ENCODE measurements around the gene S100A3. TPM values are rescaled to one million over a fixed set of nuclear protein-coding genes. Genes with fewer than 3 reads are reported as not detected.
"Not testable (repeated sequence)": the region's sequence is repeated elsewhere in the genome, so short reads cannot be mapped to it uniquely, and the experiment has no call there.

The S100A3 gene
- polyA plus RNA-seq, 1 of the 3 experiments (the other 2 are of a cell fraction): 11.8 TPM

- H3K4me2 ChIP-seq; H3K9me2 ChIP-seq; H3K9ac ChIP-seq; H3K36me3 ChIP-seq (replicated peaks in 1 of 2; ENCODE audit: control insufficient read depth in 1 of 2, insufficient read depth in 2 of 2, low read length in 1 of 2); H2AFZ ChIP-seq (ENCODE audit: low read depth); H4K20me1 ChIP-seq (ENCODE audit: insufficient read depth); CTCF ChIA-PET; H3K27ac ChIP-seq (ENCODE audit: low read depth in 2 of 2, low read length in 1 of 2); POLR2A ChIA-PET; H3K4me3 ChIP-seq (ENCODE audit: low read depth in 2 of 2, low read length in 1 of 2); H3K27me3 ChIP-seq (ENCODE audit: insufficient read depth); H3F3A ChIP-seq (replicated peaks; ENCODE audit: insufficient read depth); H3K79me2 ChIP-seq (ENCODE audit: insufficient read depth); DNase-seq; H3K9me3 ChIP-seq: not testable (repeated sequence)
- 90% methylated on average over 2 of the region's 34 CpGs for WGBS (ENCODE audit: low lambda C conversion rate)
- peaks cover 3 to 15% of the 10 kb centered on the region in 2 experiments for H3K4me1 ChIP-seq (ENCODE audit: control insufficient read depth in 1 of 2, insufficient read depth in 2 of 2, low read depth in 1 of 2, low read length in 1 of 2)
Measured at GRCh38 chr1:153582836-153583235, 33.8 kb upstream of the S100A3 start.

- Histone ChIP-seq H3K36me3 (replicated peaks in 1 of 2; ENCODE audit: control insufficient read depth in 1 of 2, insufficient read depth in 2 of 2, low read length in 1 of 2) (no peaks in the 10 kb centered on the region), H3K27me3 (ENCODE audit: insufficient read depth) (no peaks in the 10 kb centered on the region), H3K9me3 (no peaks in the 10 kb centered on the region), H3K4me1 (ENCODE audit: control insufficient read depth in 1 of 2, insufficient read depth in 2 of 2, low read depth in 1 of 2, low read length in 1 of 2) (peaks cover 0 to 16% of the 10 kb centered on the region in 2 experiments; a peak in 2 of 4 replicates), H3K9ac (no peak overlapping the region; the same call in 1 of the 2 replicates), H3F3A (replicated peaks; ENCODE audit: insufficient read depth) (no peaks in the 10 kb centered on the region), H3K4me2 (peak overlapping the region; percentile 57; the same call in 1 of the 2 replicates), H3K27ac (ENCODE audit: low read depth in 2 of 2, low read length in 1 of 2) (peak overlapping the region in 1 of 2 experiments; percentile 68; a peak in 2 of 4 replicates), H3K79me2 (ENCODE audit: insufficient read depth) (no peaks in the 10 kb centered on the region; the same call in 1 of the 2 replicates), H4K20me1 (ENCODE audit: insufficient read depth) (no peaks in the 10 kb centered on the region), H3K4me3 (ENCODE audit: low read depth in 2 of 2, low read length in 1 of 2) (no peak overlapping the region), H2AFZ (ENCODE audit: low read depth) (peak overlapping the region; percentile 42), H3K9me2 (no peaks in the 10 kb centered on the region)
- POLR2A ChIA-PET: no interaction called here
- TF ChIP-seq TAF1 (IDR thresholded peaks at IDR 0.05; ENCODE audit: borderline replicate concordance, low read depth, low read length) (no peak), MXI1 (IDR thresholded peaks at IDR 0.05; ENCODE audit: low read depth, low read length) (no peak), RCOR1 (IDR thresholded peaks at IDR 0.05; ENCODE audit: low read length) (no peak), SIN3A (IDR thresholded peaks at IDR 0.05; ENCODE audit: borderline replicate concordance, low read depth, low read length) (no peak), TCF12 (IDR thresholded peaks at IDR 0.05) (no peak)
- WGBS (ENCODE audit: low lambda C conversion rate): 90% methylated on average over 3 of the region's 3 CpGs
- DNase-seq: no peak
- CTCF ChIA-PET: interaction anchor here (0.5 to 4.3 kb wide), 5 partner anchors 11 to 227 kb away, joined by 3 to 31 read pairs (median 3); no protein-coding TSS in a partner anchor
Measured at GRCh38 chr1:153578936-153579335, 29.9 kb upstream of the S100A3 start.

- DNase-seq: no peak
- peak overlapping the region; percentile 57; the same call in 1 of the 2 replicates for H3K4me2 ChIP-seq
- TF ChIP-seq JUND (IDR thresholded peaks at IDR 0.05) (peak; percentile 53), TCF12 (IDR thresholded peaks at IDR 0.05) (peak; percentile 27; the same call in 1 of the 2 replicates), EP300 (IDR thresholded peaks at IDR 0.05; ENCODE audit: borderline replicate concordance in 1 of 2, low read depth in 1 of 2, low read length in 1 of 2) (no peak), PBX3 (IDR thresholded peaks at IDR 0.05) (peak; percentile 69), RXRA (IDR thresholded peaks at IDR 0.05; ENCODE audit: borderline replicate concordance, low read depth) (0 out of 2 replicates have a peak, but pooled peaks have one; percentile 9), IRF3 (IDR thresholded peaks at IDR 0.05; ENCODE audit: low read depth, low read length) (no peak)
- H3K4me3 ChIP-seq (ENCODE audit: low read depth in 2 of 2, low read length in 1 of 2): no peak overlapping the region
- peaks cover under 1% of the 10 kb centered on the region for H3F3A ChIP-seq (replicated peaks; ENCODE audit: insufficient read depth)
- ChIA-PET CTCF (interaction anchor here (0.6 to 4.3 kb wide), 5 partner anchors 8 to 67 kb away, joined by 3 to 31 read pairs (median 3); no protein-coding TSS in a partner anchor), POLR2A (no interaction called here)
- H3K27ac ChIP-seq (ENCODE audit: low read depth in 2 of 2, low read length in 1 of 2): peak overlapping the region in 1 of 2 experiments; percentile 68; a peak in 2 of 4 replicates
- H4K20me1 ChIP-seq (ENCODE audit: insufficient read depth): no peaks in the 10 kb centered on the region
- no peaks in the 10 kb centered on the region for H3K9me2 ChIP-seq
- no peaks in the 10 kb centered on the region; the same call in 1 of the 2 replicates for H3K79me2 ChIP-seq (ENCODE audit: insufficient read depth)
- H3K9ac ChIP-seq: no peak overlapping the region; the same call in 1 of the 2 replicates
- peaks cover 0 to 16% of the 10 kb centered on the region in 2 experiments; a peak in 2 of 4 replicates for H3K4me1 ChIP-seq (ENCODE audit: control insufficient read depth in 1 of 2, insufficient read depth in 2 of 2, low read depth in 1 of 2, low read length in 1 of 2)
- peak overlapping the region; percentile 42 for H2AFZ ChIP-seq (ENCODE audit: low read depth)
- no peaks in the 10 kb centered on the region for H3K9me3 ChIP-seq
- no peaks in the 10 kb centered on the region for H3K27me3 ChIP-seq (ENCODE audit: insufficient read depth)
- no peaks in the 10 kb centered on the region for H3K36me3 ChIP-seq (replicated peaks in 1 of 2; ENCODE audit: control insufficient read depth in 1 of 2, insufficient read depth in 2 of 2, low read length in 1 of 2)
Measured at GRCh38 chr1:153578490-153578889, 29.4 kb upstream of the S100A3 start.
